Heart right ventricle (tissue), 16 donors: ENCODE data around the gene AKAP1. TPM values are rescaled to one million over a fixed set of nuclear protein-coding genes. Genes with fewer than 3 reads are reported as not detected.

Experiments used
- ATAC-seq, 8 donors: fragments of 200-7000 bp; cut with Tn5 transposase; one replicate each; pipeline ENCODE4 v1.9.1; 2020; ENCODE audit warnings: mild to moderate bottlenecking in 8 of 8, moderate library complexity in 8 of 8, moderate number of reproducible peaks in 1 of 8
- DNase-seq, 2 donors: peaks; one replicate each; pipeline ENCODE4 v3.0.0-alpha.2; 2020
- H3K27ac ChIP-seq, 10 donors: fragments of 200-600 bp; sonication (generic) in 2 of 10; one replicate each; pipeline versions ENCODE4 v1.5.0 to v1.8.0; 2020 to 2022; ENCODE audit warnings: mild to moderate bottlenecking in 3 of 10
- H3K27me3 ChIP-seq, 7 donors: fragments of 200-600 bp; one replicate each; pipeline ENCODE4 v1.8.0; 2021 to 2022; ENCODE audit warnings: mild to moderate bottlenecking in 2 of 7
- H3K36me3 ChIP-seq, 9 donors: fragments of 200-600 bp; sonication (generic) in 1 of 9; one replicate each; pipeline versions ENCODE4 v1.5.0 to v1.8.0; 2020 to 2022; ENCODE audit warnings: mild to moderate bottlenecking in 2 of 9
- H3K4me1 ChIP-seq, 9 donors: fragments of 200-600 bp; sonication (generic) in 1 of 9; one replicate each; pipeline versions ENCODE4 v1.5.0 to v1.8.0; 2020 to 2022; ENCODE audit warnings: mild to moderate bottlenecking in 4 of 9
- H3K4me3 ChIP-seq, 10 donors: fragments of 200-600 bp; sonication (generic) in 2 of 10; one replicate each; pipeline versions ENCODE4 v1.5.0 to v1.8.0; 2020 to 2022; ENCODE audit warnings: mild to moderate bottlenecking in 7 of 10, moderate library complexity in 2 of 10
- H3K9me3 ChIP-seq, 11 donors: fragments of 200-600 bp in 10 of 11; sonication (generic) in 2 of 11; one replicate each; pipeline versions ENCODE4 v1.5.0 to v1.8.0; 2013 to 2022; ENCODE audit warnings: mild to moderate bottlenecking in 2 of 11, control low read depth in 1 of 11, moderate library complexity in 1 of 11
- WGBS, 2 donors: extraction: QIAGEN DNeasy Blood & Tissue Kit; methylation state at CpG; one replicate each; pipeline ENCODE4 v1.1.7; 2013; ENCODE audit warnings: inconsistent platforms in 1 of 2; 5-methylcytosine and 5-hydroxymethylcytosine counted together
- intact Hi-C, 10 donors: fragments of 100-400 bp; cut with DNase I; formaldehyde crosslinking; loops; one replicate each; pipeline versions ENCODE4 v1.11.1 to v1.14.2; 2022
- polyA plus RNA-seq, 2 donors: library from polyadenylated mRNA; stranded (reverse); fragments of 200-250 nt; gene quantifications; one replicate each; pipeline ENCODE4 v1.2.3, GENCODE V29; 2013
- total RNA-seq, 10 donors: library from RNA; stranded (reverse); fragmentation: NEBNext Ultra II Directional in 3 of 10; extraction: Animal tissue kit (Norgen Biotek cat#: 25700) in 3 of 10; gene quantifications; one replicate each; pipeline versions ENCODE4 v1.2.1 to v1.2.4, GENCODE V29; 2021 to 2023
- TF ChIP-seq, protein P1 (sequence below), 9 donors: fragments of 200-600 bp; sonication (generic) in 2 of 9; IDR thresholded peaks; one replicate each; pipeline versions ENCODE4 v1.5.0 to v1.8.0; 2021 to 2022; ENCODE audit warnings: antibody characterized with exemption in 9 of 9, mild to moderate bottlenecking in 5 of 9, moderate library complexity in 1 of 9
- donor health status: Arrhythmogenic right ventricular cardiomyopathy.
- donor health status: ischemic (EF 13 %, LVEDD 7.1; RV severe dilation, severe dysfunction).
- donor health status: healthy with polysubstance abuse.
- donor health status: DM: no; HTN: yes; CAD: no.
- donor health status: DM: no; HTN: no; CAD: no.
- donor health status: ischemic (EF 25% LVEDD 6.9; RV normal size, moderate dysfunction).
- donor health status: ischemic (EF 25% LVEDD 5.7; RV mildly dilated, moderate dysfunction).
- donor health status: healthy.
- donor health status: DM: yes; HTN: yes; CAD: no.
- donor health status: Ischemic cardiomyopathy.
- donor health status: ischemic (EF 35%, LVEDD 5.7; RV mildly dilated, moderate dysfunction).
- donor health status: nonischemic (EF 11% LVEDD 7.7; RV severe dilation, severe dysfunction).
- donor health status: DM: yes; HTN: yes; CAD: no.
- donor health status: PGD.
- donor health status: ischemic (EF 29% LVEDD 5.4; RV normal size, mild dysfunction).
- donor health status: nonischemic (EF 23%, LVEDD 6.1; RV moderate dilation, normal function).

The AKAP1 gene
- total and polyA plus RNA-seq, 12 donors: 31.0 to 234 (median 153) TPM

DNA sequence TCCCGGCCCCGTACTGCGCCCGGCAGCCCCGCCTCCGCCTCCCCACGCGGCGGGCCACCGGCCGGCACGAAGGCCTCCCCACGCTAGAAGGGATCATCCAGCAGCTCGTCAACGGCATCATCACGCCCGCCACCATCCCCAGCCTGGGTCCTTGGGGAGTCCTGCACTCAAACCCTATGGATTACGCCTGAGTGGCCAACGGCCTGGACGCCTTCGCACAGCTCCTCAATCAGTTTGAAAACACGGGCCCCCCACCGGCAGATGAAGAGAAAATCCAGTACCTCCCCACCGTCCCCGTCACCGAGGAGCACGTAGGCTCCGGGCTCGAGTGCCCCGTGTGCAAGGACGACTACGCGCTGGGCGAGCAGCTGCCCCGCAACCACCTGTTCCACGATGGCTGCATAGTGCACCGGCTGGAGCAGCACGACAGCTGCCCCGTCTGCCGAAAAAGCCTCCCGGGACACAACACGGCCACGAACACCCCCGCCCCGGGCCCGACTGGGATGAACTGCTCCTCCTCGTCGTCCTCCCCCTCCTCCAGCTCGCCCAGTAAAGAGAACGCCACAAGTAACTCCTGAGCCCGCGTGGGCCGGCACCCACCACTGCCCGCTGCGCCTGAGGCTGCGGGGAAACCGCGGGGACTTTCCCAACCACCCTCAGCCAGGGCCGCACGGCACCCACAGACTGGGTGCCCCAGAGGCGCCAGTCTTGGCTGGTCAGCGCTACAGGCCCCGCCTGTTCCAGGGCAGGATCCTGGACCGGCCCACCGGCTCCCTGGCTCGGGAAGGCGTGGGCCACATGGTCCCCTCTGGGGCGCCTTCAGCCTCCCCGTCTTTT lies 39.0 kb upstream of the AKAP1 start:
- H3K4me3 ChIP-seq: peak overlapping the region in 8 of 10 donors; percentile 24 to 50 (median 44)
- peak; percentile 40 to 64 (median 54) for ATAC-seq

GRCh38 chr17:57046749-57047148 lies 38.3 kb upstream of the AKAP1 start:
- Histone ChIP-seq H3K4me3 (peak overlapping the region in 6 of 10 donors; percentile 36 to 50 (median 44)), H3K27me3 (peaks cover 0 to 56% (median 41%) of the 10 kb centered on the region in 7 donors), H3K4me1 (peaks cover 5 to 18% (median 13%) of the 10 kb centered on the region in 9 donors), H3K27ac (peak overlapping the region in 1 of 10 donors; percentile 22), H3K36me3 (no peaks in the 10 kb centered on the region), H3K9me3 (no peaks in the 10 kb centered on the region)
- TF ChIP-seq, protein P1, sequence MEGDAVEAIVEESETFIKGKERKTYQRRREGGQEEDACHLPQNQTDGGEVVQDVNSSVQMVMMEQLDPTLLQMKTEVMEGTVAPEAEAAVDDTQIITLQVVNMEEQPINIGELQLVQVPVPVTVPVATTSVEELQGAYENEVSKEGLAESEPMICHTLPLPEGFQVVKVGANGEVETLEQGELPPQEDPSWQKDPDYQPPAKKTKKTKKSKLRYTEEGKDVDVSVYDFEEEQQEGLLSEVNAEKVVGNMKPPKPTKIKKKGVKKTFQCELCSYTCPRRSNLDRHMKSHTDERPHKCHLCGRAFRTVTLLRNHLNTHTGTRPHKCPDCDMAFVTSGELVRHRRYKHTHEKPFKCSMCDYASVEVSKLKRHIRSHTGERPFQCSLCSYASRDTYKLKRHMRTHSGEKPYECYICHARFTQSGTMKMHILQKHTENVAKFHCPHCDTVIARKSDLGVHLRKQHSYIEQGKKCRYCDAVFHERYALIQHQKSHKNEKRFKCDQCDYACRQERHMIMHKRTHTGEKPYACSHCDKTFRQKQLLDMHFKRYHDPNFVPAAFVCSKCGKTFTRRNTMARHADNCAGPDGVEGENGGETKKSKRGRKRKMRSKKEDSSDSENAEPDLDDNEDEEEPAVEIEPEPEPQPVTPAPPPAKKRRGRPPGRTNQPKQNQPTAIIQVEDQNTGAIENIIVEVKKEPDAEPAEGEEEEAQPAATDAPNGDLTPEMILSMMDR (IDR thresholded peaks at IDR 0.05): no peak
- WGBS, 2 donors: 90 to 91% methylated on average over 18 of the region's 18 CpGs
- ATAC-seq: no peak
- intact Hi-C loops: no loop called here
- DNase-seq: no peak

More for the DNA sequence above, 39.0 kb upstream of the AKAP1 start:
- Histone ChIP-seq H3K9me3 (no peaks in the 10 kb centered on the region), H3K36me3 (no peaks in the 10 kb centered on the region), H3K27me3 (peaks cover 0 to 63% (median 41%) of the 10 kb centered on the region in 7 donors), H3K27ac (peak overlapping the region in 1 of 10 donors; percentile 22), H3K4me1 (peaks cover 5 to 18% (median 13%) of the 10 kb centered on the region in 9 donors)
- TF ChIP-seq, protein P1 (IDR thresholded peaks at IDR 0.05): no peak
- no peak for DNase-seq
- WGBS, 2 donors: 19 to 20% methylated on average over 69 of the region's 69 CpGs
- intact Hi-C loops: no loop called here

DNA sequence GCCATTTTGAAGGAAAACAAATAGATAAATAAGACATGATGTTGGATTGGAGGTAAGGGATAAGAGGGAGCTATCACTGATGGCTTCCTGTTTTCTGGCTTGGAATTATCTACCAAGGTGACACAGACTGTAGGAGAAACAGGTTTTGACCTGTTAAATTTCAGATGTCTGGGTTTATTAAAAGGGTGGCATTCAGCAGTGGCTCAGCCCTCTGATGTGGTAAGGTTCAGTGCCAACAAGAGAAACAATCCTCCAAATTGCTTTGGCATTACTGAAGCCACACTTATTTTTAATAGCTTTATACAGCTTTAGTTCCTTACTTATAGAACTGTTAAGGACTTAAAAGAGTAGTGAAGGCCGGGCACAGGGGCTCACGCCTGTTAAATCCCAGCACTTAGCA lies 37.0 kb upstream of the AKAP1 start:
- no peaks in the 10 kb centered on the region for H3K9me3 ChIP-seq
- intact Hi-C loops: no loop called here

DNA sequence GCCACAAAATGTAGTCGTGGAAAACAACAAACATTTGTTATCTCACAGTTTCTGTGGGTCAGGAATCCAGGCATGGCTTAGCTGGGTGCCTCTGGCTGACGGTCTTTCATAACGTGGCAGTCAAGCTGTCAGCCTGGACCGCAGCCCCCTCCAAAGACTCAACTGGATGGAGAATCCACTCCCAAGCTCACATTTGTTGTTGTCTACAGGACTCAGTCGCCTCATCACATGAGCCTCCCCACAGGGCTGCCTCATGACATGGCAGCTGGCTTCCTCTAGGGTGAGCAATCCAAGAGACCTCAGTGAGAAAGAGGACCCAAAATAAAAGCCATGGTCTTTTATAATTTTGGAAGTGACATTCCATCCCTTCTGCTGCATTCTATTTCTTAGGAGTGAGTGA lies 34.7 kb upstream of the AKAP1 start:
- DNase-seq (no peak), ATAC-seq (no peak)
- Histone ChIP-seq H3K4me1 (peaks cover 5 to 24% (median 19%) of the 10 kb centered on the region in 9 donors), H3K36me3 (no peaks in the 10 kb centered on the region), H3K27ac (peak overlapping the region in 3 of 10 donors; percentile 6 to 37 (median 9)), H3K4me3 (no peak overlapping the region), H3K27me3 (peaks cover 0 to 27% (median 14%) of the 10 kb centered on the region in 7 donors), H3K9me3 (no peaks in the 10 kb centered on the region)
- TF ChIP-seq, protein P1 (IDR thresholded peaks at IDR 0.05): no peak
- intact Hi-C loops: loop anchor here in 1 of 10 donors (10.0 kb wide), 1 partner anchor 56 kb away; no protein-coding TSS in a partner anchor
- 44 to 46% methylated on average over 5 of the region's 5 CpGs for WGBS, 2 donors

More for the DNA sequence above, 37.0 kb upstream of the AKAP1 start:
- 95 to 97% methylated on average over 2 of the region's 2 CpGs for WGBS, 2 donors
- Histone ChIP-seq H3K36me3 (no peaks in the 10 kb centered on the region), H3K4me1 (peaks cover 5 to 23% (median 13%) of the 10 kb centered on the region in 9 donors), H3K4me3 (no peak overlapping the region), H3K27me3 (peaks cover 0 to 49% (median 36%) of the 10 kb centered on the region in 7 donors), H3K27ac (no peak overlapping the region)
- TF ChIP-seq, protein P1 (IDR thresholded peaks at IDR 0.05): no peak
- DNase-seq (no peak), ATAC-seq (no peak)
